ENCODE results near the gene ZNF672. TPM values are rescaled to one million over a fixed set of nuclear protein-coding genes. Genes with fewer than 3 reads are reported as not detected.
"Not testable (repeated sequence)": the region's sequence is repeated elsewhere in the genome, so short reads cannot be mapped to it uniquely, and the experiment has no call there.

ZNF672 gene
- total and polyA plus RNA-seq, 2 experiments from 2014 or later: 10.3 to 39.7 TPM

DNA sequence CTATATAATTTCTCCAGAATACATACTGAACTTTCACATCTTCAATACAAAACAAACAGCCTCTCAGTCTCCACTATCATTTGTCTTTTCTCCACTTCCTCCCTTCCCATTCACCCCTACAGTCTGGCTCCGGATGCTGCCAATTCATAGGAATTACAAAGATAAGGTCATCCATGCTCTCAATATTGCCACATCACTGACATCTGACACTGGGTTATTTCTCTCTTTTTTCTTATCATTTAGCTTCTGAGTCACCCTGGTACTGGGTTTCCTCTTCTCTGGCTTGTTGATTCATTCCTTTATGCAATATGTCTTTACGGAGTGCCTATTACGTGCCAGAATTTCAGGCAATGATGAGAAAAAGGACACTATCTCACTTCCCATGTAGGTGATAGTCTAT, 9.2 kb upstream of the ZNF672 start (continued):
- TF ChIP-seq ZNF462 (CRISPR knock-in tag; IDR thresholded peaks at IDR 0.05): no peak
- TF ChIP-seq NANOG (IDR thresholded peaks at IDR 0.05; ENCODE audit: borderline replicate concordance): no peak

- not testable (repeated sequence) for H3K4me3 ChIP-seq; H3F3A ChIP-seq (replicated peaks; ENCODE audit: low read depth); H3K9me3 Mint-ChIP-seq; ATAC-seq; H3K27ac ChIP-seq (ENCODE audit: low read depth); H3K9me2 ChIP-seq (ENCODE audit: insufficient read depth); DNase-seq (ENCODE audit: low spot score); H3K27ac Mint-ChIP-seq; H3K4me2 ChIP-seq; H3K36me3 ChIP-seq (ENCODE audit: insufficient read depth); H3K4me1 ChIP-seq (ENCODE audit: insufficient read depth); H3K79me2 ChIP-seq (replicated peaks; ENCODE audit: insufficient read depth); H3K27me3 Mint-ChIP-seq (ENCODE audit: insufficient read depth, low read depth, poor library complexity); H4K20me1 ChIP-seq (replicated peaks; ENCODE audit: insufficient read depth); H2AFZ ChIP-seq; H3K36me3 Mint-ChIP-seq (ENCODE audit: low read depth); H3K27me3 ChIP-seq (ENCODE audit: insufficient read depth); H3K4me3 Mint-ChIP-seq; H3K4me1 Mint-ChIP-seq
Observed at GRCh38 chr1:248830718-248831017, 7.4 kb upstream of the ZNF672 start.

- peaks cover 7% of the 10 kb centered on the region for H3K9me3 Mint-ChIP-seq
- Histone ChIP-seq H3K9me2 (ENCODE audit: insufficient read depth) (no peaks in the 10 kb centered on the region; the same call in 1 of the 2 replicates), H3K4me1 (ENCODE audit: insufficient read depth) (peaks cover 1% of the 10 kb centered on the region; the same call in 1 of the 2 replicates), H3K36me3 (ENCODE audit: insufficient read depth) (no peaks in the 10 kb centered on the region), H2AFZ (no peak overlapping the region), H3K4me3 (no peak overlapping the region), H3F3A (replicated peaks; ENCODE audit: low read depth) (peaks cover under 1% of the 10 kb centered on the region; the same call in 1 of the 2 replicates), H3K79me2 (replicated peaks; ENCODE audit: insufficient read depth) (no peaks in the 10 kb centered on the region), H3K4me2 (no peak overlapping the region), H3K27me3 (ENCODE audit: insufficient read depth) (peaks cover 7% of the 10 kb centered on the region; the same call in 1 of the 2 replicates), H3K27ac (ENCODE audit: low read depth) (no peak overlapping the region), H4K20me1 (replicated peaks; ENCODE audit: insufficient read depth) (no peaks in the 10 kb centered on the region)
- H3K4me3 Mint-ChIP-seq: no peak overlapping the region
- H3K27ac Mint-ChIP-seq: no peak overlapping the region
- peaks cover 5% of the 10 kb centered on the region for H3K4me1 Mint-ChIP-seq
- H3K36me3 Mint-ChIP-seq (ENCODE audit: low read depth): no peaks in the 10 kb centered on the region
- ATAC-seq (no peak), DNase-seq (ENCODE audit: low spot score) (no peak)
- H3K27me3 Mint-ChIP-seq (ENCODE audit: insufficient read depth, low read depth, poor library complexity): no peaks in the 10 kb centered on the region
- no peak for TF ChIP-seq ZNF331 (CRISPR knock-in tag; IDR thresholded peaks at IDR 0.05; ENCODE audit: low read depth)
- TF ChIP-seq ZNF114 (CRISPR knock-in tag; IDR thresholded peaks at IDR 0.05): no peak
- no peak for TF ChIP-seq POLR2AphosphoS5 (IDR thresholded peaks at IDR 0.05; ENCODE audit: low read depth)
- TF ChIP-seq EZH2 (IDR thresholded peaks at IDR 0.05; ENCODE audit: low read depth, unreplicated experiment): no peak
- TF ChIP-seq ZNF462 (CRISPR knock-in tag; IDR thresholded peaks at IDR 0.05): no peak
Observed at GRCh38 chr1:248831842-248832241, 6.2 kb upstream of the ZNF672 start.
